GM12878 (cell line): ENCODE measurements around the gene RASL12. TPM values are rescaled to one million over a fixed set of nuclear protein-coding genes. Genes with fewer than 3 reads are reported as not detected.

Experiments used
- ATAC-seq: fragments of 200-7000 bp; cut with Tn5 transposase; 3 replicates; pipeline ENCODE4 v1.9.1; 2020; ENCODE audit warnings: mild to moderate bottlenecking, moderate library complexity
- BruUV-seq: library from RNA; stranded (reverse); fragments of 400-500 nt; replicated peaks from 2 replicates; lab custom pipeline; 2021; lab: Mats Ljungman, UMichigan
- CTCF ChIA-PET: fragments of 300-600 bp; sonication (Branson Sonifier 250); formaldehyde crosslinking; extraction: SDS; loops from one replicate; lab custom pipeline; 2021; ENCODE audit warnings: inconsistent platforms; lab: Yijun Ruan, JAX
- POLR2A ChIA-PET: fragments of 350-600 bp; formaldehyde crosslinking; extraction: SDS; loops from one replicate; lab custom pipeline; 2021; ENCODE audit warnings: inconsistent platforms; lab: Charles Lee
- RAD21 ChIA-PET: fragments of 300-600 bp; sonication (Branson Sonifier 250); formaldehyde crosslinking; loops from one replicate; lab custom pipeline; 2023; ENCODE audit warnings: antibody characterized with exemption; ENCODE audit not compliant: unreplicated experiment; lab: Charles Lee
- SMC1A ChIA-PET: fragments of 300-600 bp; sonication (Branson Sonifier 250); formaldehyde crosslinking; loops from one replicate; lab custom pipeline; 2023; ENCODE audit not compliant: unreplicated experiment, uncharacterized antibody; lab: Charles Lee
- DNase-seq: peaks from one replicate; pipeline ENCODE4 v3.0.0-alpha.2; 2011; ENCODE audit warnings: low read depth, low spot score
- FAIRE-seq: peaks from 3 replicates; lab custom pipeline; 2011; peaks lifted over from hg19 to GRCh38; lab: Jason Lieb, UNC
- H2AFZ ChIP-seq: 2 replicates; pipeline ENCODE4 v1.6.0; 2011; ENCODE audit warnings: low read depth, low read length, control low read depth; ENCODE audit not compliant: control insufficient read depth
- H3K27ac ChIP-seq: 2 replicates; pipeline ENCODE4 v1.5.1; 2011; ENCODE audit warnings: control low read depth; ENCODE audit not compliant: control insufficient read depth, insufficient read depth
- H3K27me3 ChIP-seq, 2 experiments: replicated peaks in 1 of 2; 2 replicates each; pipeline versions ENCODE4 v1.6.0 to v1.6.1; 2011; ENCODE audit warnings: low read length in 1 of 2; ENCODE audit not compliant: control insufficient read depth in 2 of 2, insufficient read depth in 2 of 2
- H3K36me3 ChIP-seq, 2 experiments: 2 replicates each; pipeline ENCODE4 v1.5.1; 2011; ENCODE audit warnings: low read length in 1 of 2; ENCODE audit not compliant: control insufficient read depth in 2 of 2, insufficient read depth in 2 of 2
- H3K4me1 ChIP-seq: 2 replicates; pipeline ENCODE4 v1.6.1; 2011; ENCODE audit warnings: mild to moderate bottlenecking, low read length, moderate library complexity, mixed read lengths; ENCODE audit not compliant: control insufficient read depth, insufficient read depth
- H3K4me2 ChIP-seq: 2 replicates; pipeline ENCODE4 v1.6.0; 2011; ENCODE audit warnings: control low read depth; ENCODE audit not compliant: control insufficient read depth, insufficient read depth
- H3K4me3 ChIP-seq: fragments of 200-600 bp; sonication (generic); 2 replicates; pipeline ENCODE4 v1.5.1; 2016
- H3K79me2 ChIP-seq: 2 replicates; pipeline ENCODE4 v1.6.0; 2011; ENCODE audit warnings: low read length; ENCODE audit not compliant: control insufficient read depth, insufficient read depth
- H3K9ac ChIP-seq: 2 replicates; pipeline ENCODE4 v1.8.0; 2011; ENCODE audit warnings: low read length, control low read depth, mixed read lengths; ENCODE audit not compliant: control insufficient read depth, insufficient read depth
- H3K9me3 ChIP-seq: replicated peaks from 3 replicates; pipeline ENCODE4 v1.5.1; 2011; ENCODE audit warnings: mild to moderate bottlenecking, low read length; ENCODE audit not compliant: control insufficient read depth, insufficient read depth
- H4K20me1 ChIP-seq: 2 replicates; pipeline ENCODE4 v1.6.0; 2011; ENCODE audit not compliant: control insufficient read depth, insufficient read depth
- E2F4 ChIP-seq: IDR thresholded peaks from 2 replicates; pipeline ENCODE4 v1.6.1; 2012; ENCODE audit warnings: low read depth, low read length, improper control_type of control experiment
- GABPA ChIP-seq: IDR thresholded peaks from 2 replicates; pipeline ENCODE4 v1.6.1; 2014; ENCODE audit warnings: antibody characterized with exemption, low read depth, mild to moderate bottlenecking, inconsistent platforms
- GATAD2B ChIP-seq: fragments of 450-650 bp; conservative IDR thresholded peaks from 2 replicates; pipeline ENCODE4 v1.6.1; 2017; ENCODE audit warnings: low read depth, mild to moderate bottlenecking, moderate library complexity
- KDM1A ChIP-seq: fragments of 200-600 bp; sonication (generic); IDR thresholded peaks from 2 replicates; pipeline ENCODE4 v1.6.1; 2016; ENCODE audit warnings: borderline replicate concordance
- MEF2B ChIP-seq: fragments of 450-650 bp; IDR thresholded peaks from 2 replicates; pipeline ENCODE4 v1.6.1; 2018; ENCODE audit warnings: mild to moderate bottlenecking, moderate library complexity; ENCODE audit not compliant: partially characterized antibody, poor library complexity, severe bottlenecking
- PAX8 ChIP-seq: fragments of 450-650 bp; IDR thresholded peaks from 2 replicates; pipeline ENCODE4 v1.6.1; 2017; ENCODE audit warnings: mild to moderate bottlenecking, moderate library complexity
- RBBP5 ChIP-seq: fragments of 200-600 bp; sonication (generic); conservative IDR thresholded peaks from 2 replicates; pipeline ENCODE4 v1.6.1; 2016
- SREBF1 ChIP-seq: IDR thresholded peaks from 2 replicates; pipeline ENCODE4 v1.6.1; 2012; ENCODE audit warnings: mild to moderate bottlenecking, low read length
- ZBED1 ChIP-seq: IDR thresholded peaks from 2 replicates; pipeline ENCODE4 v1.6.1; 2016; ENCODE audit warnings: borderline replicate concordance
- ZNF622 ChIP-seq: fragments of 450-650 bp; IDR thresholded peaks from 2 replicates; pipeline ENCODE4 v1.6.1; 2017; ENCODE audit warnings: mild to moderate bottlenecking, inconsistent platforms
- WGBS: methylation state at CpG from one replicate; pipeline ENCODE4 v1.1.6; 2016; ENCODE audit warnings: low lambda C conversion rate; ENCODE audit not compliant: insufficient replicate concordance, insufficient coverage; ENCODE audit errors: missing lambda C conversion rate; 5-methylcytosine and 5-hydroxymethylcytosine counted together
- in situ Hi-C: fragments of 300-500 bp; cut with MboI; formaldehyde crosslinking; loops from 9 replicates; pipeline ENCODE4 v1.14.3; 2018; ENCODE audit warnings: mixed read lengths
- intact Hi-C: fragments of 100-400 bp; cut with micrococcal nuclease; formaldehyde crosslinking; loops from one replicate; pipeline ENCODE4 v1.14.2; 2022; ENCODE audit not compliant: unreplicated experiment
- polyA plus RNA-seq, 11 experiments: library from polyadenylated mRNA; depleted of rRNA in 4 of 11; unstranded in 6 of 11; stranded (reverse) in 5 of 11; fragments of >200 nt; fragmentation: Nextera tagmentation in 4 of 11; fragmentation: Illumina TruSeq in 1 of 11; extraction: Ambion mirVana in 4 of 11; extraction: Trizol in 1 of 11; gene quantifications; 1 replicate in 1 of 11; 2 replicates in 10 of 11; pipeline versions ENCODE4 v1.2.1 to v1.2.3, GENCODE V29; 2011 to 2016; ENCODE audit warnings: inconsistent platforms in 2 of 11, missing spikeins in 2 of 11, low read depth in 1 of 11
- total RNA-seq, 4 experiments: library from RNA; depleted of rRNA in 3 of 4; stranded (reverse); fragments of >200 nt in 3 of 4; fragmentation: Illumina TruSeq in 1 of 4; extraction: Trizol in 1 of 4; gene quantifications; 2 replicates each; pipeline versions ENCODE4 v1.2.1 to v1.2.3, GENCODE V29; 2013 to 2021

RASL12 gene
- total and polyA plus RNA-seq, 10 of the 15 experiments (the other 5 are each of a cell fraction or from before 2014, with no cell fraction given), result 0.06 to 0.10 TPM; not detected in 8

GRCh38 chr15:65115542-65115941 is 47.8 kb upstream of the RASL12 start:
- RAD21 ChIA-PET, result no interaction called here
- POLR2A ChIA-PET, result no interaction called here
- ATAC-seq (no peak), FAIRE-seq (no peak), DNase-seq (no peak)
- H3K9me3 ChIP-seq, result no peaks in the 10 kb centered on the region
- peaks cover 8 to 30% of the 10 kb centered on the region in 2 experiments for H3K36me3 ChIP-seq
- TF ChIP-seq PAX8 (no peak), MEF2B (no peak), RBBP5 (no peak), ZNF622 (no peak), E2F4 (no peak), GATAD2B (no peak), SREBF1 (no peak), GABPA (no peak), KDM1A (no peak), ZBED1 (no peak)
- H3K79me2 ChIP-seq, result no peaks in the 10 kb centered on the region
- BruUV-seq, result no TSS peak
- WGBS, result 98% methylated on average over 5 of the region's 5 CpGs
- no peak overlapping the region for H3K4me3 ChIP-seq
- CTCF ChIA-PET, result interaction anchor here (0.6 to 2.8 kb wide), 5 partner anchors 9 to 67 kb away, joined by 3 to 10 read pairs (median 3); no protein-coding TSS in a partner anchor
- in situ Hi-C loops (no loop called here), intact Hi-C loops (no loop called here)
- H3K4me1 ChIP-seq, result no peaks in the 10 kb centered on the region
- SMC1A ChIA-PET, result interaction anchor here (0.9 to 1.3 kb wide), 3 partner anchors 14 to 162 kb away, joined by 3 read pairs; no protein-coding TSS in a partner anchor
- H3K4me2 ChIP-seq, result no peak overlapping the region
- H2AFZ ChIP-seq, result no peak overlapping the region
- H3K27me3 ChIP-seq, result no peaks in the 10 kb centered on the region
- H3K27ac ChIP-seq, result no peak overlapping the region
- no peaks in the 10 kb centered on the region for H4K20me1 ChIP-seq
- H3K9ac ChIP-seq, result no peak overlapping the region
